Measurements from ENCODE around the gene ZBTB43.

GRCh38 chr9:126862104-126862761 is 57.4 kb downstream of the ZBTB43 start:
- TF ChIP-seq POLR2AphosphoS5 (IDR thresholded peaks at IDR 0.05; ENCODE audit: borderline replicate concordance, low read depth, low read length) (no peak), EZH2 (IDR thresholded peaks at IDR 0.05) (no peak), FOXP2 (optimal IDR thresholded peaks at IDR 0.05; ENCODE audit: control extremely low read depth, extremely low read length, insufficient read depth) (no peak)
